GM23248 (cell line): ENCODE measurements around the gene LAMTOR1. TPM values are rescaled to one million over a fixed set of nuclear protein-coding genes. Genes with fewer than 3 reads are reported as not detected.

Source experiments
- DNase-seq: peaks from one replicate; pipeline ENCODE4 v3.0.0-alpha.2; 2015
- H2AFZ ChIP-seq: fragments of 200-600 bp; sonication (generic); 2 replicates; pipeline ENCODE4 v1.6.1; 2016; ENCODE audit warnings: antibody characterized with exemption
- H3F3A ChIP-seq: fragments of 200-600 bp; sonication (generic); 2 replicates; pipeline ENCODE4 v1.6.1; 2016; ENCODE audit warnings: mild to moderate bottlenecking, antibody characterized with exemption, mixed run types; ENCODE audit not compliant: insufficient read depth
- H3K27ac ChIP-seq: fragments of 200-600 bp; sonication (generic); 2 replicates; pipeline ENCODE4 v1.5.1; 2016; ENCODE audit warnings: mild to moderate bottlenecking
- H3K27me3 ChIP-seq: fragments of 200-600 bp; sonication (generic); replicated peaks from 2 replicates; pipeline ENCODE4 v1.6.1; 2016; ENCODE audit warnings: mild to moderate bottlenecking; ENCODE audit not compliant: insufficient read depth
- H3K36me3 ChIP-seq: fragments of 200-600 bp; sonication (generic); 2 replicates; pipeline ENCODE4 v1.6.1; 2016; ENCODE audit warnings: low read depth, mild to moderate bottlenecking
- H3K4me1 ChIP-seq: fragments of 200-600 bp; sonication (generic); 2 replicates; pipeline ENCODE4 v1.6.1; 2016; ENCODE audit warnings: mild to moderate bottlenecking; ENCODE audit not compliant: insufficient read depth
- H3K4me2 ChIP-seq: fragments of 200-600 bp; sonication (generic); one replicate; pipeline ENCODE4 v1.6.1; 2016; ENCODE audit warnings: mild to moderate bottlenecking; ENCODE audit not compliant: unreplicated experiment
- H3K4me3 ChIP-seq: fragments of 200-600 bp; sonication (generic); 2 replicates; pipeline ENCODE4 v1.5.1; 2016; ENCODE audit warnings: mild to moderate bottlenecking
- H3K79me2 ChIP-seq: fragments of 200-600 bp; sonication (generic); 2 replicates; pipeline ENCODE4 v1.6.1; 2016; ENCODE audit warnings: mild to moderate bottlenecking; ENCODE audit not compliant: insufficient read depth
- H3K9ac ChIP-seq: fragments of 200-600 bp; sonication (generic); 2 replicates; pipeline ENCODE4 v1.6.1; 2016; ENCODE audit warnings: mild to moderate bottlenecking
- H3K9me2 ChIP-seq: fragments of 200-600 bp; sonication (generic); 2 replicates; pipeline ENCODE4 v1.6.1; 2016; ENCODE audit warnings: mixed run types, mild to moderate bottlenecking, moderate library complexity; ENCODE audit not compliant: insufficient read depth
- H3K9me3 ChIP-seq: fragments of 200-600 bp; sonication (generic); one replicate; pipeline ENCODE4 v1.6.1; 2017; ENCODE audit warnings: low read depth
- H4K20me1 ChIP-seq: fragments of 200-600 bp; sonication (generic); 2 replicates; pipeline ENCODE4 v1.6.0; 2016; ENCODE audit not compliant: insufficient read depth
- EZH2 ChIP-seq: fragments of 200-600 bp; sonication (generic); IDR thresholded peaks from 2 replicates; pipeline ENCODE4 v1.6.1; 2018; ENCODE audit warnings: antibody characterized with exemption, mild to moderate bottlenecking; ENCODE audit not compliant: insufficient read depth, poor library complexity, severe bottlenecking
- EZH2phosphoT487 ChIP-seq: fragments of 200-600 bp; sonication (generic); IDR thresholded peaks from 2 replicates; pipeline ENCODE4 v1.6.1; 2018; ENCODE audit warnings: antibody characterized with exemption, moderate library complexity, mild to moderate bottlenecking, low read depth; ENCODE audit not compliant: insufficient read depth
- WGBS, 2 experiments: methylation state at CpG; one replicate each; pipeline ENCODE4 v1.1.6; 2015 to 2017; ENCODE audit warnings: low lambda C conversion rate in 2 of 2, low coverage in 1 of 2; ENCODE audit errors: missing lambda C conversion rate in 2 of 2; 5-methylcytosine and 5-hydroxymethylcytosine counted together
- in situ Hi-C: fragments of 300-500 bp; cut with MboI; formaldehyde crosslinking; loops from 2 replicates; pipeline ENCODE4 v1.15.0; 2020
- polyA plus RNA-seq: library from polyadenylated mRNA; unstranded; fragments of >200 nt; fragmentation: Nextera tagmentation; extraction: Ambion mirVana; gene quantifications from 2 replicates; pipeline ENCODE4 v1.2.1, GENCODE V29; 2016
- total RNA-seq: library from RNA; depleted of rRNA; stranded (reverse); fragments of >200 nt; shearing (Covaris generic); gene quantifications from 2 replicates; pipeline ENCODE4 v1.2.3, GENCODE V29; 2014

The LAMTOR1 gene
- total and polyA plus RNA-seq, 2 experiments from 2014 or later: 122 to 142 TPM

DNA sequence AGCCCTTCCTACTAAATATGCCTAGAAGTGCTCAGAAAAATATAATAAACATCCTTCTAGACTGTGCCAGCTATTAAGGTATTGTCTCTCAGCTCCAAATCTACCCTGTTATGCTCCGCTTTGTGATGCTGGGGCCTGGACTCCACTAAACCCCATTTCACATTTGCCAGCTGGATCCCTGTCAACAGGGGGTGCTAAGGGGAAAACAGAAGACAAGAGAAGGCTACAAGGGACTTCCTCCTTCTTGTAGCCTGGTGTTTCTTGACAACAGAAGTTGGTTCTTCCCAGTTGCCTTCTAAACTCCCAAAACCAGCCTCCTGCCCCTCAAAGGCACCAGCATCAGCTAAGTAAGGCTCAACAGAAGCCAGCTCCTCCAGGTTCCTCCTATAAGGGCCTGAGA, 28.0 kb downstream of the LAMTOR1 start:
- TF ChIP-seq EZH2phosphoT487 (no peak), EZH2 (no peak)
- Histone ChIP-seq H2AFZ (no peak overlapping the region), H3K9me2 (no peaks in the 10 kb centered on the region), H3K79me2 (peaks cover 91% of the 10 kb centered on the region), H3K4me3 (no peak overlapping the region), H3K9me3 (no peaks in the 10 kb centered on the region), H3K4me2 (no peak overlapping the region), H3K4me1 (peaks cover 45% of the 10 kb centered on the region), H3K36me3 (no peaks in the 10 kb centered on the region), H4K20me1 (no peaks in the 10 kb centered on the region), H3F3A (peaks cover 43% of the 10 kb centered on the region), H3K9ac (no peak overlapping the region), H3K27me3 (no peaks in the 10 kb centered on the region), H3K27ac (no peak overlapping the region)
- in situ Hi-C loops: no loop called here
- no peak for DNase-seq
- WGBS, 2 experiments: 100% methylated on average over 1 of the region's 1 CpG

DNA sequence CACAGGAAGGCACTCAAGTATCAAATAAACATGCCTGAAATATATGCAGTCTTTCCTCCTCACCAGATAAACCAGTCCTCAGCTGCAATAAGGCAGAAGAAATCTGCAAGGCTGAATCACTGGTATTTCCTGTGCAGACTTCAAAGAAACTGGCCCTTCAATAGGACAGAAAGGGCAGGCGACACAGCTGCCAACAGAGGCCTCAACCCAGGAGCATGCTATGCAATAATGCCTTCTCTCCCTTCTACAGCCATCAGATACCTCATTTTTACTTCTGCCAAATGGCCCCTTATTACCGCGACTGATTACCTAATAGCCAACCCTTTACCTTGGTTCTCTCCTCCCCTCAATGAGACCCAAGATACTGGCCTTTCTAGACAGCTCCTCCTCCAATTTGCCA, 30.7 kb downstream of the LAMTOR1 start:
- WGBS, 2 experiments: 4 to 7% methylated on average over 3 of the region's 3 CpGs
- TF ChIP-seq EZH2 (no peak), EZH2phosphoT487 (no peak)
- Histone ChIP-seq H3K79me2 (peaks cover 80% of the 10 kb centered on the region), H3K4me1 (peaks cover 56% of the 10 kb centered on the region), H3K9ac (peak overlapping the region; percentile 48; the same call in 1 of the 2 replicates), H3F3A (peaks cover 52% of the 10 kb centered on the region), H3K4me3 (peak overlapping the region; percentile 23; the same call in 1 of the 2 replicates), H3K9me2 (no peaks in the 10 kb centered on the region), H4K20me1 (no peaks in the 10 kb centered on the region), H3K9me3 (no peaks in the 10 kb centered on the region), H3K36me3 (no peaks in the 10 kb centered on the region), H3K27me3 (no peaks in the 10 kb centered on the region), H2AFZ (no peak overlapping the region), H3K4me2 (peak overlapping the region; percentile 61), H3K27ac (peak overlapping the region; percentile 95)
- peak; percentile 86 for DNase-seq
- in situ Hi-C loops: no loop called here

DNA sequence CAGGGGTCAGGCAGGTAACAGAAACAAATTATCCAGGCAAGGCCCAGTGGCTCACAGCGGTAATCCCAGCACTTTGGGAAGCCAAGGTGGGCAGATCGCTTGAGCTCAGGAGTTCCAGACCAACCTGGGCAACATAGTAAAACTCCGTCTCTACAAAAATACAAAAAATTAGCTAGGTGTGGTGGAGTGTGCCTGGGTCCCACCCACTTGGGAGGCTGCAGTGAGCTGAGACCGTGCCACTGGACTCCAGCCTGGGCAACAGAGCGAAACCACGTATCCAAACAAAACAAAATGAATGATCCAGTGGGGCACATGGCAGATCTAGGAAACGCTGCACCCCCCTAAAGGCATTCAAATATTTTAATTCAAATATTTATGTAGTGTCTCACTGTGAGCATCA, 32.6 kb downstream of the LAMTOR1 start:
- H3K79me2 ChIP-seq: peaks cover 80% of the 10 kb centered on the region
- peaks cover 56% of the 10 kb centered on the region for H3F3A ChIP-seq
- H3K4me2 ChIP-seq: peak overlapping the region; percentile 80
- no peaks in the 10 kb centered on the region for H3K9me3 ChIP-seq
- no peak for TF ChIP-seq EZH2phosphoT487
- TF ChIP-seq EZH2: no peak
- H3K9ac ChIP-seq: peak overlapping the region; percentile 74
- peak overlapping the region; percentile 95 for H3K27ac ChIP-seq
- H3K4me1 ChIP-seq: peaks cover 67% of the 10 kb centered on the region
- peak overlapping the region; percentile 38 for H3K4me3 ChIP-seq
- in situ Hi-C loops: no loop called here
- peak overlapping the region; percentile 64 for H2AFZ ChIP-seq
- no peak for DNase-seq
- H3K36me3 ChIP-seq: no peaks in the 10 kb centered on the region
- H4K20me1 ChIP-seq: no peaks in the 10 kb centered on the region
- H3K9me2 ChIP-seq: no peaks in the 10 kb centered on the region
- 82 to 87% methylated on average over 7 of the region's 7 CpGs for WGBS, 2 experiments
- no peaks in the 10 kb centered on the region for H3K27me3 ChIP-seq

DNA sequence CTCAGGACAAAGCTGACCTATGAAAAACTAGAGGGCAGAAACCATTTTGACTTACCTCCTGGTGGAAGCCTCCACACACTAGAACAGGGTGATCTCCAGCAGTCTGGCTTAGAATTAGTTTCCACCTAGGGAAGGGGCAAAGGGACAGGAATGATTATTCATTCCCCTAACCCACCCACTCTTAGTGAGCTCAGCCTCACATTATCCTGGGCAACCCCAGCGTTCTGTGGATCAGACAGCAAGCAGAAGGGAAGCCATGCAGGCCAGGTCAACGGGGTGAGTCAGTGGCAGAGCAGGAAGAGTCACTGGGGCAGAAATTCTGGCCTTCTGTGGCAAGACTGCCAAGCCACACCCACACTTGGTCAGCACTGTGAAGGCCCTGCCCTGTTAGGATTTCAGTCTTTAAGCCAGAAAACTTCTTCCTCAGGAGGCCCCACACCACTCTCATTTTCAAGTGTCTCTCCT, 33.3 kb downstream of the LAMTOR1 start:
- peak; percentile 97 for DNase-seq
- peak overlapping the region; percentile 45 for H3K4me3 ChIP-seq
- peaks cover 56% of the 10 kb centered on the region for H3F3A ChIP-seq
- H3K4me1 ChIP-seq: peaks cover 67% of the 10 kb centered on the region
- H3K9me3 ChIP-seq: no peaks in the 10 kb centered on the region
- TF ChIP-seq EZH2phosphoT487 (no peak), EZH2 (no peak)
- in situ Hi-C loops: no loop called here
- no peaks in the 10 kb centered on the region for H4K20me1 ChIP-seq
- 0 to 4% methylated on average over 2 of the region's 2 CpGs for WGBS, 2 experiments
- peak overlapping the region; percentile 95 for H3K27ac ChIP-seq
- H2AFZ ChIP-seq: peak overlapping the region; percentile 64
- no peaks in the 10 kb centered on the region for H3K27me3 ChIP-seq
- peaks cover 80% of the 10 kb centered on the region for H3K79me2 ChIP-seq
- no peaks in the 10 kb centered on the region for H3K9me2 ChIP-seq
- peak overlapping the region; percentile 80 for H3K4me2 ChIP-seq
- H3K9ac ChIP-seq: peak overlapping the region; percentile 74
- H3K36me3 ChIP-seq: no peaks in the 10 kb centered on the region

DNA sequence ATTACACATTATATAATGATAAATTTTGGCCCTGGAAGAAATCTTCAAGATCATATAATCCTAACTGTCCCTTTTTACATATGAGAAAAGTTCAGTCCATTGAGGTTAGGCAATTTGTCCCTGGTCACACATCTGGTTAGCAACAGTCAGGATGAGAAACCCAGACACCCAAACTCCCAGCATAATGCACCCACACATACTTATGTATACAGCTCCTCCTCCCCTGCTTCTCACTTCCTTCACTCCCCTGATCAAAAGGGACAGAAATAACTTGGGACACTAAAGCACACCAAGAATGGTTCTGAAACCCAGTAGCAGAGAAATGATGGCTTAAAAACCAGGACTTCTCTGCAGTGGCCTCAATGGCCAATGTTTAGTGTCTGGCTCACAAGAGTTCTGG, 33.9 kb downstream of the LAMTOR1 start:
- H3K9me2 ChIP-seq: no peaks in the 10 kb centered on the region
- peak overlapping the region; percentile 80 for H3K4me2 ChIP-seq
- no peaks in the 10 kb centered on the region for H3K9me3 ChIP-seq
- H3F3A ChIP-seq: peaks cover 56% of the 10 kb centered on the region
- peaks cover 67% of the 10 kb centered on the region for H3K4me1 ChIP-seq
- H3K27ac ChIP-seq: peak overlapping the region; percentile 95
- peaks cover 81% of the 10 kb centered on the region for H3K79me2 ChIP-seq
- TF ChIP-seq EZH2phosphoT487 (no peak), EZH2 (no peak)
- H3K27me3 ChIP-seq: no peaks in the 10 kb centered on the region
- DNase-seq: peak; percentile 67
- in situ Hi-C loops: no loop called here
- no peaks in the 10 kb centered on the region for H3K36me3 ChIP-seq
- peak overlapping the region; percentile 74 for H3K9ac ChIP-seq
- peak overlapping the region; percentile 45 for H3K4me3 ChIP-seq
- H2AFZ ChIP-seq: peak overlapping the region; percentile 64
- no peaks in the 10 kb centered on the region for H4K20me1 ChIP-seq
